ENCODE measurements around the gene NETO1.

The NETO1 gene

DNA sequence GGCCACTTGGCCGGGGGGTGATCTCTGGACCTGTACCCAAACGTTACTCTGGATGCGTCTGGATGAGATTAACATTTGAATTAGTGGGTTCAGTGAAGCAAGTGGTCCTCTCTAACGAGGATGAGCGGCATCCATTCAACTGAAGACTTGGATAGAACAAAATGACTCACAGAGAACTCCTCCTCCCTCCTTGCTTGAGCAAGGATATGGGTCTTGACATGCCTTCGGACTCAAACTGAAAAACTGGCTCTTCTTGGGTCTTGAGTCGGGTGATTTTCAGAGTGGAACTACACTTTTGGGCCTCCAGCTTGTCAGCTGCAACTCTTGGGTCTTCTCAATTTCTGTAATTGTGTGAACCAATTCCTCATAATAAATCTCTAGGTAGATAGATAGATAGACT is 47.2 kb downstream of the NETO1 start:
- TF ChIP-seq, protein P1, sequence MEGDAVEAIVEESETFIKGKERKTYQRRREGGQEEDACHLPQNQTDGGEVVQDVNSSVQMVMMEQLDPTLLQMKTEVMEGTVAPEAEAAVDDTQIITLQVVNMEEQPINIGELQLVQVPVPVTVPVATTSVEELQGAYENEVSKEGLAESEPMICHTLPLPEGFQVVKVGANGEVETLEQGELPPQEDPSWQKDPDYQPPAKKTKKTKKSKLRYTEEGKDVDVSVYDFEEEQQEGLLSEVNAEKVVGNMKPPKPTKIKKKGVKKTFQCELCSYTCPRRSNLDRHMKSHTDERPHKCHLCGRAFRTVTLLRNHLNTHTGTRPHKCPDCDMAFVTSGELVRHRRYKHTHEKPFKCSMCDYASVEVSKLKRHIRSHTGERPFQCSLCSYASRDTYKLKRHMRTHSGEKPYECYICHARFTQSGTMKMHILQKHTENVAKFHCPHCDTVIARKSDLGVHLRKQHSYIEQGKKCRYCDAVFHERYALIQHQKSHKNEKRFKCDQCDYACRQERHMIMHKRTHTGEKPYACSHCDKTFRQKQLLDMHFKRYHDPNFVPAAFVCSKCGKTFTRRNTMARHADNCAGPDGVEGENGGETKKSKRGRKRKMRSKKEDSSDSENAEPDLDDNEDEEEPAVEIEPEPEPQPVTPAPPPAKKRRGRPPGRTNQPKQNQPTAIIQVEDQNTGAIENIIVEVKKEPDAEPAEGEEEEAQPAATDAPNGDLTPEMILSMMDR (IDR thresholded peaks at IDR 0.05): no peak

DNA sequence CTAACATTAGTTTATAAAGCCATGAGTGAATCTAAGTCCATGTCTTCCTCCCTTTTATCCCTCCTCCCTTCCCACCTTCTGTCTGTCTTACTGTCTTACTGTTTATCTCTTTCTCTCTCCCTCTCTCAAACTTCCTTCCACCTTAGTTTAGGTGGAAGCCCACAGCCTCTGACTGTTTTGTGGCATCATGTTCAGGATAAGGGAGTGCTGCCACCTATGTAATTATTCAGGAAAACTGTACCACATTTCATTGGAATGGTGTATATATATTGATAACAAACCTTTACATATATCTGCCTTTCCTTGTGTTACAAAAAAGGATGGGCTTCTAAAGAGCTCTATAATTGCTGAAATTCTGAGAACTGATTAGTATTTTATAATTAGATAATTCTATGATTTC is 48.7 kb downstream of the NETO1 start:
- TF ChIP-seq, protein P1 (IDR thresholded peaks at IDR 0.05): peak; percentile 12; the same call in 1 of the 2 replicates

DNA sequence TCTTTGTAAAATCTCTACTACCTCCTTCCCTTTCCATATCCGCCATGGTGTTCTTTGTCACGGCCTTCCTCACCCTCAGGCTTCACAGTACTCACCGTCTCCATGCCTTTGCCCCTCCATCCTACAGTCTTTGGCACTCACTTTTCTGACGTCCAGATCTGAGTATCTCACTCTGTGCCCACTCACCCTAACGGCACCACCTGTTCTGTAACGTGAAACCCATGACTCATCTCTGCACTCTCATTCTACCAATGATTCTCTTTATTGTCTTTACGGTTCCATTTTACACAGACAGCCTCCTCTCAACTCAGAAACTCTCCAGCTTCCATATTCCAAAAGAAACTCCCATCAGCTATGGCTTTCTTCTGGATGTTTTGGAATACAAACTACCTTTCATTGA is 56.7 kb downstream of the NETO1 start:
- TF ChIP-seq, protein P1 (IDR thresholded peaks at IDR 0.05): no peak

DNA sequence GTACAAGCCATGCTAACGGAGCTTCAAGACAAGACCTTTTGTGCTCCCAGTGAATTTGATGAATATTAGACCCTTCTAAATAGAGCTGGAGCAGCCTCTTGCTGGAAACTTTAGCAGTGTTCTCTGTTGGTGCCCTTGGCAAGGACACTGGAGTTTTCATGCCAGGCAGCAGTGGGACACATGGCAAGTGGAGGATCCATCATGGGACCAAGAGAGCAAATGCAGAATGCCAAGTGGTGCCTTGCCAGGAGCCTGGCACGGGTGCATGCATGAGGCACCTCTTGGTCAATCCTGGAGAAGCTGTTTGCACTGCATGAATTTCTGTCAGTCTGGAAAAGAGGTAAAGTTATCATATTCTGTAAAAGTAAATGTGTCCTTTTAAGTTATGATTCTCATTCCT is 59.1 kb downstream of the NETO1 start:
- TF ChIP-seq, protein P1 (IDR thresholded peaks at IDR 0.05): no peak

DNA sequence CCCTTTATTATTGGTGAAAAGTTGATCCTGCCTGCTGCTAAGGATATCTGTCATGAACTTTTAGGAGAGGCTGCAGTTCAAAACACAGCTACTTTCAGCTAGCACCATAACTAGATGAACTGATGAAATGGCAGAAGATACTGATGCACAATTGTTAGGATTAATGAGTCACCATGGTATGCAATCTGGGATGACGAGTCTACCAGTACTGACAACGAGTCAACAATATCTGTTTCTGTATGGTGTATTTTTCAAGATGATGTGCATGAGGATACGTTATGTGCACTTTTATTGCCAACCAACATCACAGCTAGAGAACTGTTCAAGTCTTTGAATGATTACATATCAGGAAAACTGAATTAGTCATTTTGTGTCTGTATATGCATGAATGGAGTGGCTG is 68.7 kb downstream of the NETO1 start:
- TF ChIP-seq, protein P1 (IDR thresholded peaks at IDR 0.05): no peak

DNA sequence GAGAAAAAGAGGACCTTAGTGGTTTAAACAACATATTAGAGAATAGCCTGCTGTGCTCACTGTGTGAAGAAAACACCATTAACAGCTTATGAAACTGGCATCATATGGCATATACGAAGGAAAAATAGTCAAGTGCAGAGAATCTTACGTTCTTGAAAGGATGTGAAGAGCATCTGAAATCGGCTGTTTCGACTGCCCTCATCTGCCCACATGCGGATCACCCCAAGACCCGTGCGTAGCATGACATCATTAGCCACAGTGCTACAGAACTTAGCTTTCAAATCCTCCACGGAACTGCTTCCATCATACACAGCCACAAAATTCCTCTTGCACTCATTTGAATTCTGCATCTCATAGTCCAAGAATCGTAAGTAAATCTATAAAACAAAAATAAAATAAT is 84.3 kb downstream of the NETO1 start:
- TF ChIP-seq, protein P1 (IDR thresholded peaks at IDR 0.05): no peak

DNA sequence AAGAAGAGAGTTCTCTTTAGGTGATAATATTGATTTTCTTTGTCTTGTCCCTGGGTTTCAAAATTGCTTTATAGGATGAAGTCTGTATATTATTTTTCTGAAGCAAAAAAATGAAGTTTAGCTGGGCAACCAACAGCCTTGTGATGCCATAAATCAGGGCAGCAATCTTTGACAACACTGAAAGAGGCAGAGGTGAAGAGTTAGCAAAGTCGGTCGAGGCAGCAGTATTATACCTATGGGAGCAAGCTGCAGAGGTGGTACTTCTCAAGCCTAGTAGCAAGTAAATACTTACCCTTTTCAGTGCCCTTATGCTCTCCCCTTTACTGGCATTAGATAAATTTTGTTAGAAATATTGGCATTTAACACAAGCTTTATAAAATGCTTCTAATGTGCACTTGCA is 92.9 kb downstream of the NETO1 start:
- TF ChIP-seq, protein P1 (IDR thresholded peaks at IDR 0.05): no peak

DNA sequence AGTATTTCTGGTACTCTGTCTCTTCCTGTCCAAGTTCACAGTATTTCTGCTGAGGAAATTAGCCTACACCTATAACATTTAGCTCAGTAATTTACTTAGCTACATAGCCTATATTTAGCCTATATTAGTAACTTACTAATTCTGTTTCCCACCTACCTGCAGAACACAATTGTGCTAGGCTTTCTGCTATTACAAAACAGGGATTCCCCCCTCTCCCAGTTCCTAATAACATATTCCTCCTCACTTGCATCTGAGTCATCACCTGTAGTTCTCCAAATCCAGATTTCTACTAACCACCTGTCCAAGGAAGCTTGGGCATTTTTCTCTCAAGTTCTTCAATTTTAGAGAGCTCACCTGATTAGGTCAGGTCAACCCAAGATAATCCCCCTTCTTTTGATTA is 94.9 kb downstream of the NETO1 start:
- TF ChIP-seq, protein P1 (IDR thresholded peaks at IDR 0.05): no peak
